H9 (cell line): ENCODE data around the gene HAUS1. TPM values are rescaled to one million over a fixed set of nuclear protein-coding genes. Genes with fewer than 3 reads are reported as not detected.
"Not testable (repeated sequence)": the region's sequence is repeated elsewhere in the genome, so short reads cannot be mapped to it uniquely, and the experiment has no call there.

Source experiments
- DNase-seq: peaks from one replicate; pipeline ENCODE4 v3.0.0-alpha.2; 2017
- H2AFZ ChIP-seq: one replicate; pipeline ENCODE4 v1.6.1; 2013; ENCODE audit warnings: mild to moderate bottlenecking, low read length, control low read depth, moderate library complexity
- H2AK5ac ChIP-seq: 2 replicates; pipeline ENCODE4 v1.6.1; 2013; ENCODE audit warnings: low read length, control low read depth, mixed read lengths; ENCODE audit not compliant: insufficient read length
- H2BK120ac ChIP-seq: one replicate; pipeline ENCODE4 v1.6.1; 2013; ENCODE audit warnings: low read depth, mild to moderate bottlenecking, low read length, control low read depth, inconsistent platforms; ENCODE audit not compliant: poor library complexity, severe bottlenecking
- H2BK12ac ChIP-seq: 2 replicates; pipeline ENCODE4 v1.6.1; 2013; ENCODE audit warnings: low read length, control low read depth, mixed read lengths, low read depth; ENCODE audit not compliant: insufficient read length
- H2BK15ac ChIP-seq: 2 replicates; pipeline ENCODE4 v1.6.1; 2013; ENCODE audit warnings: low read depth, low read length, control low read depth
- H2BK20ac ChIP-seq: one replicate; pipeline ENCODE4 v1.6.1; 2013; ENCODE audit warnings: low read depth, mild to moderate bottlenecking, low read length, control low read depth, inconsistent platforms; ENCODE audit not compliant: poor library complexity, severe bottlenecking
- H2BK5ac ChIP-seq: 2 replicates; pipeline ENCODE4 v1.6.1; 2013; ENCODE audit warnings: low read length, control low read depth, mixed read lengths; ENCODE audit not compliant: insufficient read length
- H3K14ac ChIP-seq: 2 replicates; pipeline ENCODE4 v1.6.1; 2013; ENCODE audit warnings: low read length, control low read depth; ENCODE audit not compliant: insufficient read depth
- H3K18ac ChIP-seq: 2 replicates; pipeline ENCODE4 v1.6.1; 2013; ENCODE audit warnings: low read depth, mild to moderate bottlenecking, mixed read lengths, low read length, control low read depth; ENCODE audit not compliant: insufficient read length
- H3K23ac ChIP-seq: 2 replicates; pipeline ENCODE4 v1.6.1; 2013; ENCODE audit warnings: low read length, control low read depth, mixed read lengths, low read depth; ENCODE audit not compliant: insufficient read length
- H3K23me2 ChIP-seq: 2 replicates; pipeline ENCODE4 v1.6.1; 2013; ENCODE audit warnings: low read depth, mild to moderate bottlenecking, mixed read lengths, low read length, control low read depth; ENCODE audit not compliant: insufficient read length, poor library complexity, severe bottlenecking
- H3K27ac ChIP-seq: 2 replicates; pipeline ENCODE4 v1.5.1; 2013; ENCODE audit warnings: low read length, control low read depth, mixed read lengths, low read depth; ENCODE audit not compliant: insufficient read length
- H3K27me3 ChIP-seq: 2 replicates; pipeline ENCODE4 v1.6.1; 2013; ENCODE audit warnings: low read length, control low read depth, inconsistent platforms; ENCODE audit not compliant: insufficient read depth
- H3K4ac ChIP-seq: 2 replicates; pipeline ENCODE4 v1.6.1; 2013; ENCODE audit warnings: low read depth, mild to moderate bottlenecking, control low read depth, inconsistent platforms, low read length, moderate library complexity
- H3K4me1 ChIP-seq: 2 replicates; pipeline ENCODE4 v1.6.1; 2013; ENCODE audit warnings: low read length, control low read depth, inconsistent platforms; ENCODE audit not compliant: insufficient read depth
- H3K4me2 ChIP-seq: 2 replicates; pipeline ENCODE4 v1.6.1; 2013; ENCODE audit warnings: low read length, control low read depth, mixed read lengths; ENCODE audit not compliant: insufficient read length, insufficient read depth
- H3K56ac ChIP-seq: 2 replicates; pipeline ENCODE4 v1.6.1; 2013; ENCODE audit warnings: low read depth, mild to moderate bottlenecking, mixed read lengths, low read length, control low read depth; ENCODE audit not compliant: insufficient read length
- H3K79me1 ChIP-seq: 2 replicates; pipeline ENCODE4 v1.6.1; 2013; ENCODE audit warnings: low read depth, mild to moderate bottlenecking, moderate library complexity, low read length, control low read depth, inconsistent platforms; ENCODE audit not compliant: insufficient read depth, poor library complexity, severe bottlenecking
- H3K79me2 ChIP-seq: 2 replicates; pipeline ENCODE4 v1.6.1; 2013; ENCODE audit warnings: low read length, control low read depth, inconsistent platforms; ENCODE audit not compliant: insufficient read depth
- H3K9ac ChIP-seq: 2 replicates; pipeline ENCODE4 v1.6.1; 2013; ENCODE audit warnings: low read length, control low read depth, mixed read lengths; ENCODE audit not compliant: insufficient read length; ENCODE audit errors: extremely low read depth
- H3K9me3 ChIP-seq: one replicate; pipeline ENCODE4 v1.6.1; 2013; ENCODE audit warnings: low read depth, low read length, inconsistent platforms; ENCODE audit not compliant: control insufficient read depth
- H3T11ph ChIP-seq: one replicate; pipeline ENCODE4 v1.6.1; 2013; ENCODE audit warnings: mild to moderate bottlenecking, low read length, control low read depth, inconsistent platforms
- H4K20me1 ChIP-seq: one replicate; pipeline ENCODE4 v1.6.1; 2013; ENCODE audit not compliant: control insufficient read depth, insufficient read length, insufficient read depth
- H4K5ac ChIP-seq: 2 replicates; pipeline ENCODE4 v1.6.1; 2013; ENCODE audit warnings: low read depth, mild to moderate bottlenecking, mixed read lengths, low read length, control low read depth; ENCODE audit not compliant: insufficient read length
- H4K8ac ChIP-seq: replicated peaks from 2 replicates; pipeline ENCODE4 v1.6.1; 2013; ENCODE audit warnings: low read length, control low read depth, mixed read lengths, low read depth; ENCODE audit not compliant: insufficient read length
- H4K91ac ChIP-seq: 2 replicates; pipeline ENCODE4 v1.6.1; 2013; ENCODE audit warnings: low read depth, mild to moderate bottlenecking, moderate library complexity, mixed read lengths, low read length, control low read depth; ENCODE audit not compliant: insufficient read length
- H3K27ac Mint-ChIP-seq, 3 experiments: 2 replicates in 2 of 3; 3 replicates in 1 of 3; pipeline ENCODE4 v1.8.0; 2020 to 2021; ENCODE audit warnings: mixed read lengths in 3 of 3, mild to moderate bottlenecking in 1 of 3, moderate library complexity in 1 of 3
- H3K27me3 Mint-ChIP-seq: 2 replicates; pipeline ENCODE4 v1.8.0; 2021; ENCODE audit warnings: low read depth, mild to moderate bottlenecking, moderate library complexity, mixed read lengths
- H3K36me3 Mint-ChIP-seq, 3 experiments: 2 replicates in 2 of 3; 3 replicates in 1 of 3; pipeline ENCODE4 v1.8.0; 2020 to 2021; ENCODE audit warnings: low read depth in 3 of 3, mixed read lengths in 3 of 3; ENCODE audit not compliant: insufficient read depth in 1 of 3
- H3K4me1 Mint-ChIP-seq, 2 experiments: 2 replicates each; pipeline ENCODE4 v1.8.0; 2020; ENCODE audit warnings: mixed read lengths in 2 of 2
- H3K4me3 Mint-ChIP-seq, 2 experiments: 2 replicates in 1 of 2; 3 replicates in 1 of 2; pipeline ENCODE4 v1.8.0; 2020 to 2021; ENCODE audit warnings: mild to moderate bottlenecking in 2 of 2, mixed read lengths in 2 of 2, moderate library complexity in 1 of 2
- H3K9me3 Mint-ChIP-seq, 2 experiments: 2 replicates in 1 of 2; 3 replicates in 1 of 2; pipeline ENCODE4 v1.8.0; 2020; ENCODE audit warnings: mild to moderate bottlenecking in 2 of 2, mixed read lengths in 2 of 2, moderate library complexity in 1 of 2
- whole genome bisulfite sequencing: extraction: QIAGEN DNeasy Blood & Tissue Kit; methylation state at CpG from one replicate; pipeline ENCODE4 v1.1.7; 2013; ENCODE audit warnings: missing lambda C conversion rate, low lambda C conversion rate, mixed read lengths; ENCODE audit not compliant: insufficient read length; ENCODE audit errors: extremely low coverage; 5-methylcytosine and 5-hydroxymethylcytosine counted together
- total RNA-seq: library from RNA; stranded (reverse); gene quantifications from 2 replicates; pipeline ENCODE4 v1.2.1, GENCODE V29; 2021
- TF ChIP-seq, protein P1 (sequence below): fragments of 200-600 bp; sonication (generic); conservative IDR thresholded peaks from 3 replicates; pipeline ENCODE4 v1.8.0; 2021; ENCODE audit warnings: antibody characterized with exemption, mild to moderate bottlenecking

The HAUS1 gene
- total RNA-seq, 1 experiment from 2014 or later: 87.0 TPM

DNA sequence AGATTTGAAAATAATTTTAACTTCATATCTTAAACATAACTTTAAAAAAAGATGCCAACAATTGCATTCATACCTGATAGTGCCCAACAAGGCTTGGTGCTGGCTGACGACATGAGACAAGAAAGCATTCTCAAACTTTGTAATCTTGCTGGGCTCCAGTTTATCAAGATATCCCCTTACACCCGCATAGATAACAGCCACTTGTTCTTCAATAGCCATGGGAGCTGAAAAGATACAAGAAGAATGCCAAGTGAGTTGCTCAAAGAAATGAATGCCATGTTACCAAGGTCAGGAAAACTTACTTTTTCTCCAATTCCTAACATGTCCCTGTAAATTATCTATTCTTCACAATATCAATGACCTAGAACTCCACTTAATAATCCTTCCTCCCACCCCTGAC, 19.8 kb upstream of the HAUS1 start:
- Histone ChIP-seq H2BK12ac (no peak overlapping the region), H3K4me2 (no peak overlapping the region), H3T11ph (no peak overlapping the region), H3K4ac (no peak overlapping the region), H3K23ac (no peak overlapping the region), H3K79me1 (peaks cover 4% of the 10 kb centered on the region), H3K23me2 (no peaks in the 10 kb centered on the region), H3K9ac (no peak overlapping the region), H4K8ac (no peak overlapping the region), H3K27ac (no peak overlapping the region), H3K27me3 (no peaks in the 10 kb centered on the region), H3K4me1 (no peaks in the 10 kb centered on the region), H2BK20ac (no peak overlapping the region), H3K9me3 (no peaks in the 10 kb centered on the region), H4K91ac (no peak overlapping the region), H3K14ac (no peak overlapping the region), H4K20me1 (no peaks in the 10 kb centered on the region), H2BK15ac (no peak overlapping the region), H3K79me2 (no peaks in the 10 kb centered on the region), H4K5ac (no peak overlapping the region), H2AK5ac (no peak overlapping the region), H2BK5ac (no peak overlapping the region), H2AFZ (no peak overlapping the region), H3K56ac (no peak overlapping the region), H3K18ac (no peak overlapping the region), H2BK120ac (no peak overlapping the region)
- TF ChIP-seq, protein P1, sequence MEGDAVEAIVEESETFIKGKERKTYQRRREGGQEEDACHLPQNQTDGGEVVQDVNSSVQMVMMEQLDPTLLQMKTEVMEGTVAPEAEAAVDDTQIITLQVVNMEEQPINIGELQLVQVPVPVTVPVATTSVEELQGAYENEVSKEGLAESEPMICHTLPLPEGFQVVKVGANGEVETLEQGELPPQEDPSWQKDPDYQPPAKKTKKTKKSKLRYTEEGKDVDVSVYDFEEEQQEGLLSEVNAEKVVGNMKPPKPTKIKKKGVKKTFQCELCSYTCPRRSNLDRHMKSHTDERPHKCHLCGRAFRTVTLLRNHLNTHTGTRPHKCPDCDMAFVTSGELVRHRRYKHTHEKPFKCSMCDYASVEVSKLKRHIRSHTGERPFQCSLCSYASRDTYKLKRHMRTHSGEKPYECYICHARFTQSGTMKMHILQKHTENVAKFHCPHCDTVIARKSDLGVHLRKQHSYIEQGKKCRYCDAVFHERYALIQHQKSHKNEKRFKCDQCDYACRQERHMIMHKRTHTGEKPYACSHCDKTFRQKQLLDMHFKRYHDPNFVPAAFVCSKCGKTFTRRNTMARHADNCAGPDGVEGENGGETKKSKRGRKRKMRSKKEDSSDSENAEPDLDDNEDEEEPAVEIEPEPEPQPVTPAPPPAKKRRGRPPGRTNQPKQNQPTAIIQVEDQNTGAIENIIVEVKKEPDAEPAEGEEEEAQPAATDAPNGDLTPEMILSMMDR: no peak
- Mint-ChIP-seq H3K36me3 (peaks cover 73 to 97% (median 90%) of the 10 kb centered on the region in 3 experiments), H3K9me3 (no peaks in the 10 kb centered on the region), H3K4me3 (no peak overlapping the region), H3K27ac (no peak overlapping the region), H3K4me1 (no peaks in the 10 kb centered on the region), H3K27me3 (no peaks in the 10 kb centered on the region)
- no CpG with 5 or more reads among the region's 2 CpGs for WGBS
- DNase-seq: no peak

DNA sequence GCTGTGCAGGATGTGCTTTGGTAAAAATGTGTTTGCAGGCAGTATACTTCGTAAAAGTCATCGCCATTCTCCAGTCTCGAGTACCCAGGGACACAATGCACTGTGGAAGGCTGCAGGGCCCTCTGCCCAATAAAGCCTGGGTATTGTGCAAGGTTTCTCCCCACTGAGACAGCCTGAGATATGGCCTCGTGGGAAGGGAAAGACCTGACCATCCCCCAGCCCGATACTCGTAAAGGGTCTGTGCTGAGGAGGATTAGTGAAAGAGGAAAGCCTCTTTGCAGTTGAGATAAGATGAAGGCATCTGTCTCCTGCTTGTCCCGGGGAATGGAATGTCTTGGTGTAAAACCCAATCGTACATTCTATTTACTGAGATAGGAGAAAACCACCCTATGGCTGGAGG, 15.7 kb upstream of the HAUS1 start:
- not testable (repeated sequence) for H3K23me2 ChIP-seq, H3K56ac ChIP-seq, H3K9ac ChIP-seq, H3K4me1 ChIP-seq, H3K27ac ChIP-seq, H4K5ac ChIP-seq, H3K14ac ChIP-seq, H2BK20ac ChIP-seq, H2BK15ac ChIP-seq, H3K23ac ChIP-seq, DNase-seq, H3K27me3 ChIP-seq, H3K9me3 ChIP-seq, H2AK5ac ChIP-seq, H3K79me2 ChIP-seq, H3K27me3 Mint-ChIP-seq, H3K4me2 ChIP-seq, H4K8ac ChIP-seq, H2BK5ac ChIP-seq, H3K27ac Mint-ChIP-seq, H3K4ac ChIP-seq, H2BK120ac ChIP-seq, H3K4me3 Mint-ChIP-seq, H3T11ph ChIP-seq, H4K91ac ChIP-seq, H4K20me1 ChIP-seq, H2AFZ ChIP-seq, H2BK12ac ChIP-seq, H3K4me1 Mint-ChIP-seq, H3K18ac ChIP-seq, H3K9me3 Mint-ChIP-seq, H3K79me1 ChIP-seq
- WGBS: no CpG with 5 or more reads among the region's 8 CpGs
- peaks cover 82 to 99% (median 97%) of the 10 kb centered on the region in 3 experiments for H3K36me3 Mint-ChIP-seq
